ENCODE measurements around the gene CEP295NL. TPM values are rescaled to one million over a fixed set of nuclear protein-coding genes. Genes with fewer than 3 reads are reported as not detected.

CEP295NL gene
- total RNA-seq (2021; ENCODE audit: unreplicated experiment) (1.9 TPM), Bru-seq, nascent RNA (percentile 68 among the genes with signal in this experiment), BruChase-seq, experiment 1, labeled RNA remaining after a 6-hour chase (percentile 56 among the genes with signal in this experiment), BruChase-seq, experiment 2, labeled RNA remaining after a 2-hour chase (percentile 60 among the genes with signal in this experiment)
- polyA plus RNA-seq (2012) = 0.13 and 0.22 TPM in 2 replicates
- long read RNA-seq = 0 reads

- H3K4me2 ChIP-seq (ENCODE audit: low read length) = no peak within 1 kb of the TSS
- no TSS peak for BruUV-seq (replicated peaks)
- no peaks in the 10 kb centered on the region; the same call in 1 of the 2 replicates for H3K79me2 ChIP-seq (ENCODE audit: insufficient read depth, low read length)
- H4K20me1 ChIP-seq (ENCODE audit: insufficient read depth) = no peaks in the 10 kb centered on the region
- H3K27me3 ChIP-seq (ENCODE audit: insufficient read depth, low read length) = no peaks in the 10 kb centered on the region
- CTCF ChIA-PET = interaction anchor here (0.9 kb wide), 1 partner anchor 38 kb away, joined by 3 read pairs; no protein-coding TSS in a partner anchor
- H3K9me3 ChIP-seq (ENCODE audit: control insufficient read depth in 1 of 2, insufficient read depth in 1 of 2, low read depth in 1 of 2, low read length in 2 of 2) = no peaks in the 10 kb centered on the region
- ATAC-seq (peak; percentile 40), DNase-seq (ENCODE audit: low read depth, low spot score) (no peak)
- POLR2A ChIA-PET = no interaction called here
- H3K4me1 ChIP-seq (ENCODE audit: control insufficient read depth in 1 of 2, insufficient read depth in 2 of 2, low read length in 2 of 2) = peaks cover 0 to 11% of the 10 kb centered on the region in 2 experiments; a peak in 2 of 4 replicates
- no peak within 1 kb of the TSS for H3K4me3 ChIP-seq (replicated peaks in 1 of 2; ENCODE audit: low read depth in 1 of 2, low read length in 2 of 2)
- no peak within 1 kb of the TSS for H3K27ac ChIP-seq (ENCODE audit: low read depth, low read length)
- intact Hi-C loops (cut with micrococcal nuclease) = no loop called here
- no peak within 1 kb of the TSS for H2AFZ ChIP-seq (ENCODE audit: low read depth, low read length, poor library complexity, severe bottlenecking)
- no peak for TF ChIP-seq POLR2A (IDR thresholded peaks at IDR 0.05; ENCODE audit: borderline replicate concordance, extremely low read depth, insufficient read depth, insufficient read length)
- TF ChIP-seq REST (IDR thresholded peaks at IDR 0.05; ENCODE audit: low read depth) = no peak
- TF ChIP-seq ELF1 (IDR thresholded peaks at IDR 0.05; ENCODE audit: borderline replicate concordance, low read depth) = no peak
- RAD21 ChIA-PET (ENCODE audit: low non-redundant PET in 1 of 2, low total read pairs in 2 of 2, uncharacterized antibody in 2 of 2, unreplicated experiment in 2 of 2) = no interaction called here
- H3K9ac ChIP-seq (ENCODE audit: low read length) = no peak within 1 kb of the TSS
- H3K9me2 ChIP-seq (ENCODE audit: insufficient read depth) = no peaks in the 10 kb centered on the region
- H3K36me3 ChIP-seq (ENCODE audit: control insufficient read depth in 1 of 2, insufficient read depth in 2 of 2, low read length in 2 of 2) = no peaks in the 10 kb centered on the region
Observed at GRCh38 chr17:78903101-78903779, at the start of gene CEP295NL. Gene CEP295NL (minus strand): TSS chr17:78903201. CDS start chr17:78901828, 1,373 bp downstream.

- Histone ChIP-seq H3K9me3 (ENCODE audit: control insufficient read depth in 1 of 2, insufficient read depth in 1 of 2, low read depth in 1 of 2, low read length in 2 of 2) (no peaks in the 10 kb centered on the region), H3K27me3 (ENCODE audit: insufficient read depth, low read length) (no peaks in the 10 kb centered on the region), H3K9ac (ENCODE audit: low read length) (no peak overlapping the region), H2AFZ (ENCODE audit: low read depth, low read length, poor library complexity, severe bottlenecking) (no peak overlapping the region), H3K4me2 (ENCODE audit: low read length) (no peak overlapping the region), H3K27ac (ENCODE audit: low read depth, low read length) (no peak overlapping the region), H3K9me2 (ENCODE audit: insufficient read depth) (0 out of 2 replicates have a peak, but pooled peaks cover 4% of the 10 kb centered on the region), H3K36me3 (ENCODE audit: control insufficient read depth in 1 of 2, insufficient read depth in 2 of 2, low read length in 2 of 2) (no peaks in the 10 kb centered on the region), H4K20me1 (ENCODE audit: insufficient read depth) (no peaks in the 10 kb centered on the region), H3K4me3 (replicated peaks in 1 of 2; ENCODE audit: low read depth in 1 of 2, low read length in 2 of 2) (no peak overlapping the region), H3K79me2 (ENCODE audit: insufficient read depth, low read length) (no peaks in the 10 kb centered on the region), H3K4me1 (ENCODE audit: control insufficient read depth in 1 of 2, insufficient read depth in 2 of 2, low read length in 2 of 2) (peaks cover 7 to 14% of the 10 kb centered on the region in 2 experiments)
- no TSS peak for BruUV-seq (replicated peaks)
- RAD21 ChIA-PET (ENCODE audit: low non-redundant PET in 1 of 2, low total read pairs in 2 of 2, uncharacterized antibody in 2 of 2, unreplicated experiment in 2 of 2) = no interaction called here
- CTCF ChIA-PET = no interaction called here
- POLR2A ChIA-PET = no interaction called here
- ATAC-seq (no peak), DNase-seq (ENCODE audit: low read depth, low spot score) (no peak)
- intact Hi-C loops (cut with micrococcal nuclease) = no loop called here
- TF ChIP-seq CBX3 (IDR thresholded peaks at IDR 0.05; ENCODE audit: low read depth) = no peak
- TF ChIP-seq EGR1 (IDR thresholded peaks at IDR 0.05; ENCODE audit: low read depth) = no peak
- no peak for TF ChIP-seq YY1 (IDR thresholded peaks at IDR 0.05; ENCODE audit: extremely low read depth, insufficient replicate concordance, low read depth, low read length)
- no peak for TF ChIP-seq REST (IDR thresholded peaks at IDR 0.05; ENCODE audit: low read depth)
- no peak for TF ChIP-seq SP1 (IDR thresholded peaks at IDR 0.05; ENCODE audit: low read depth)
- no peak for TF ChIP-seq ATF3 (IDR thresholded peaks at IDR 0.05)
- TF ChIP-seq TCF7L2 (IDR thresholded peaks at IDR 0.05; ENCODE audit: borderline replicate concordance, extremely low read depth, insufficient read depth, insufficient read length) = no peak
- no peak for TF ChIP-seq ZFX (IDR thresholded peaks at IDR 0.05)
Observed at GRCh38 chr17:78952706-78953105, 49.7 kb upstream of the CEP295NL start.

Data from HCT116 (cell line).